ENCODE data around the gene ZBTB25. TPM values are rescaled to one million over a fixed set of nuclear protein-coding genes. Genes with fewer than 3 reads are reported as not detected.

ZBTB25 gene
- total RNA-seq, 4 donors from 2014 or later, result 4.8 to 10.2 (median 5.6) TPM

DNA sequence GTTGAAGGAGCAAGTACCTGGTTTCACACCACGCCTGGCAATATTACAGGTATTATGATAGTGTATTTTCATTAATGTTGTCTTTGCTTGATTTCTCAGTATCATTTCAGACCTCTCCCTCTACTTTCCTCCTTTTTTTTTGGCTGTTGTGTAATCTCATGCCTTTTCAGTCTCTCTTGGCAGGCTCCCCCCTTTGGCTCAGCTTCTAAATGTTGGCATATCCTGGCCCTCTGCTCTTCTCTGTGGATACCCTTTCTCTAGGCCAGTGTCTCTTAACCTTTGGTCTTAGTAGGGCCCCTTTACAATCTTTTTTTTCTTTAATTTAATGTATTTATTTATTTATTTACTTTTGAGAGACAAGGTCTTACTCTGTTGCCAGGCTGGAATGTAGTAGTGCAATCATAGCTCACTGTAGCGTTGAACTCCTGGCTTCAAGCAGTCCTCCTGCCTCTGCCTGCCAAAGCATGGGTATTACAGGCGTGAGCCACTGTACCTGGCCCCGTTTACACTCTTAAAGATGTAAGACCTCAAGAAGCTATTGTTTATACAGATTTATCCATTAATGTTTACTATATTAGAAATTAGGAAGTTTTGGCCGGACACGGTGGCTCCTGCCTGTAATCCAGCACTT is 102.7 kb downstream of the ZBTB25 start:
- DNase-seq, result no peak
- TF ChIP-seq, protein P1, sequence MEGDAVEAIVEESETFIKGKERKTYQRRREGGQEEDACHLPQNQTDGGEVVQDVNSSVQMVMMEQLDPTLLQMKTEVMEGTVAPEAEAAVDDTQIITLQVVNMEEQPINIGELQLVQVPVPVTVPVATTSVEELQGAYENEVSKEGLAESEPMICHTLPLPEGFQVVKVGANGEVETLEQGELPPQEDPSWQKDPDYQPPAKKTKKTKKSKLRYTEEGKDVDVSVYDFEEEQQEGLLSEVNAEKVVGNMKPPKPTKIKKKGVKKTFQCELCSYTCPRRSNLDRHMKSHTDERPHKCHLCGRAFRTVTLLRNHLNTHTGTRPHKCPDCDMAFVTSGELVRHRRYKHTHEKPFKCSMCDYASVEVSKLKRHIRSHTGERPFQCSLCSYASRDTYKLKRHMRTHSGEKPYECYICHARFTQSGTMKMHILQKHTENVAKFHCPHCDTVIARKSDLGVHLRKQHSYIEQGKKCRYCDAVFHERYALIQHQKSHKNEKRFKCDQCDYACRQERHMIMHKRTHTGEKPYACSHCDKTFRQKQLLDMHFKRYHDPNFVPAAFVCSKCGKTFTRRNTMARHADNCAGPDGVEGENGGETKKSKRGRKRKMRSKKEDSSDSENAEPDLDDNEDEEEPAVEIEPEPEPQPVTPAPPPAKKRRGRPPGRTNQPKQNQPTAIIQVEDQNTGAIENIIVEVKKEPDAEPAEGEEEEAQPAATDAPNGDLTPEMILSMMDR (IDR thresholded peaks at IDR 0.05), result no peak
- TF ChIP-seq POLR2A (IDR thresholded peaks at IDR 0.05), result no peak
- no peak for TF ChIP-seq EP300 (IDR thresholded peaks at IDR 0.05; ENCODE audit: low read depth)
- Histone ChIP-seq H3K27ac (no peak overlapping the region), H3K9me3 (no peaks in the 10 kb centered on the region), H3K36me3 (no peaks in the 10 kb centered on the region), H3K27me3 (no peaks in the 10 kb centered on the region), H3K4me1 (no peaks in the 10 kb centered on the region), H3K4me3 (no peak overlapping the region)
- intact Hi-C loops (cut with DNase I; ENCODE audit: low total_unique reads) (no loop called here), in situ Hi-C loops (cut with MboI; ENCODE audit: low pct_ligation_motif_present in 1 of 4, low pct_unique_long_range_greater_than_20kb in 1 of 4, low sequenced_read_pairs in 3 of 4) (no loop called here)
- WGBS, 2 donors (ENCODE audit: low coverage in 1 of 2), result 85 to 88% methylated on average over 2 to 6 of the region's 6 CpGs

Small RNA genes lying within 50 kb of the gene (small RNA-seq; reads per million reads assigned to genes)
- gene AL049869.4, result 0 to 0.35 (median 0) reads per million in 4 donors

Other genes starting within 250 kb of the ZBTB25 start
- gene ESR2, start 209.5 kb downstream of the ZBTB25 start, total RNA-seq, result 1 to 10 TPM in 1 of 4 donors, under 1 TPM in 1, not detected in 2; 0.14 to 1.4 TPM
- gene MTHFD1, start 115.5 kb downstream of the ZBTB25 start, total RNA-seq, result 10 to 100 TPM; 20.5 to 92.0 (median 37.7) TPM
- 1 to 10 TPM in 3 of 4 donors, under 1 TPM in 1; 1.00 to 5.2 (median 2.1) TPM for gene AKAP5, start 38.3 kb downstream of the ZBTB25 start, total RNA-seq
- 10 to 100 TPM; 18.3 to 51.4 (median 34.3) TPM for gene ZBTB1, start 932 bp upstream of the ZBTB25 start, total RNA-seq
- gene HSPA2, start 36.9 kb upstream of the ZBTB25 start, total RNA-seq, result 10 to 100 TPM; 28.1 to 61.5 (median 42.1) TPM
- gene PPP1R36, start 46.1 kb upstream of the ZBTB25 start, total RNA-seq, result 10 to 100 TPM in 1 of 4 donors, 1 to 10 TPM in 3; 2.4 to 11.2 (median 9.1) TPM
- 100 to 1,000 TPM in 2 of 4 donors, 10 to 100 TPM in 2; 58.1 to 273 (median 94.7) TPM for gene PLEKHG3, start 200.6 kb upstream of the ZBTB25 start, total RNA-seq

Data from transverse colon (tissue), 4 donors.